HEK293 (cell line): ENCODE results near the gene DSCAM.

Source experiments
- CTCF ChIA-PET: fragments of 350-600 bp; formaldehyde crosslinking; extraction: SDS; loops from one replicate; lab custom pipeline; 2021; ENCODE audit warnings: antibody characterized with exemption; lab: Yijun Ruan, JAX
- POLR2A ChIA-PET: fragments of 300-600 bp; formaldehyde crosslinking; extraction: SDS; loops from one replicate; lab custom pipeline; 2020; ENCODE audit warnings: antibody characterized with exemption, inconsistent platforms; lab: Yijun Ruan, JAX
- H3K27ac ChIP-seq: fragments of 200-500 bp; sonication (Bioruptor generic); 2 replicates; pipeline ENCODE4 v1.5.1; 2014; ENCODE audit warnings: low read depth, low read length, control low read depth, inconsistent platforms; ENCODE audit errors: extremely low read depth
- H3K36me3 ChIP-seq, 2 experiments: fragments of 200-500 bp in 1 of 2; sonication (Bioruptor generic) in 1 of 2; 1 replicate in 1 of 2; 2 replicates in 1 of 2; pipeline ENCODE4 v1.5.1; 2014 to 2017; ENCODE audit warnings: inconsistent platforms in 2 of 2, low read length in 2 of 2; ENCODE audit not compliant: control insufficient read depth in 2 of 2, insufficient read depth in 1 of 2
- H3K4me1 ChIP-seq: fragments of 200-500 bp; sonication (Bioruptor generic); 2 replicates; pipeline ENCODE4 v1.5.1; 2014; ENCODE audit warnings: mild to moderate bottlenecking, low read length, inconsistent platforms; ENCODE audit not compliant: control insufficient read depth, insufficient read depth
- H3K4me3 ChIP-seq: 2 replicates; pipeline ENCODE4 v1.5.1; 2011; ENCODE audit warnings: low read depth, mild to moderate bottlenecking, control low read depth, low read length, moderate library complexity
- H3K9me3 ChIP-seq: fragments of 200-500 bp; sonication (Bioruptor generic); 2 replicates; pipeline ENCODE4 v1.5.1; 2014; ENCODE audit warnings: low read depth, low read length, inconsistent platforms; ENCODE audit not compliant: control insufficient read depth, insufficient read depth
- BCL11A ChIP-seq: fragments of 450-650 bp; formaldehyde crosslinking; IDR thresholded peaks from 2 replicates; pipeline ENCODE4 v1.5.1; 2016; ENCODE audit warnings: low read depth, missing biosample characterization, missing genetic modification characterization
- GLI2 ChIP-seq: fragments of 450-650 bp; formaldehyde crosslinking; IDR thresholded peaks from 2 replicates; pipeline ENCODE4; 2017; ENCODE audit warnings: missing biosample characterization, missing genetic modification characterization, low read depth, borderline replicate concordance
- GLIS1 ChIP-seq: fragments of 450-650 bp; formaldehyde crosslinking; IDR thresholded peaks from 2 replicates; pipeline ENCODE4 v1.5.1; 2016; ENCODE audit warnings: missing biosample characterization, missing genetic modification characterization
- KLF9 ChIP-seq: fragments of 450-650 bp; formaldehyde crosslinking; IDR thresholded peaks from 2 replicates; pipeline ENCODE4 v1.5.1; 2016; ENCODE audit warnings: missing biosample characterization, missing genetic modification characterization, low read depth
- MEIS1 ChIP-seq: sonication (generic); formaldehyde crosslinking; IDR thresholded peaks from 2 replicates; pipeline ENCODE4 v1.8.1; 2022; ENCODE audit warnings: missing genetic modification reagents, mild to moderate bottlenecking, borderline replicate concordance
- SCRT2 ChIP-seq: fragments of 450-650 bp; formaldehyde crosslinking; IDR thresholded peaks from 2 replicates; pipeline ENCODE4 v1.5.1; 2016; ENCODE audit warnings: missing biosample characterization, missing genetic modification characterization
- SP2 ChIP-seq: fragments of 450-650 bp; formaldehyde crosslinking; IDR thresholded peaks from 2 replicates; pipeline ENCODE4 v1.5.1; 2016; ENCODE audit warnings: missing biosample characterization, missing genetic modification characterization
- SP7 ChIP-seq: fragments of 450-650 bp; formaldehyde crosslinking; IDR thresholded peaks from 2 replicates; pipeline ENCODE4 v1.5.1; 2016; ENCODE audit warnings: missing biosample characterization, missing genetic modification characterization
- WT1 ChIP-seq: fragments of 450-650 bp; formaldehyde crosslinking; IDR thresholded peaks from 2 replicates; pipeline ENCODE4 v1.5.1; 2016; ENCODE audit warnings: missing biosample characterization, missing genetic modification characterization
- ZEB2 ChIP-seq: fragments of 450-650 bp; formaldehyde crosslinking; IDR thresholded peaks from 2 replicates; pipeline ENCODE4 v1.5.1; 2016; ENCODE audit warnings: missing biosample characterization, missing genetic modification characterization
- ZNF138 ChIP-seq: fragments of 450-650 bp; formaldehyde crosslinking; IDR thresholded peaks from 2 replicates; pipeline ENCODE4 v1.5.1; 2016; ENCODE audit warnings: missing biosample characterization, missing genetic modification characterization, borderline replicate concordance
- ZNF184 ChIP-seq: fragments of 450-650 bp; IDR thresholded peaks from 2 replicates; pipeline ENCODE4 v1.5.1; 2018; ENCODE audit warnings: missing biosample characterization, mild to moderate bottlenecking, missing genetic modification characterization
- ZNF19 ChIP-seq: fragments of 450-650 bp; formaldehyde crosslinking; IDR thresholded peaks from 2 replicates; pipeline ENCODE4; 2016; ENCODE audit warnings: missing biosample characterization, missing genetic modification characterization, low read depth
- ZNF324 ChIP-seq: fragments of 450-650 bp; formaldehyde crosslinking; IDR thresholded peaks from 2 replicates; pipeline ENCODE4 v1.5.1; 2016; ENCODE audit warnings: missing biosample characterization, missing genetic modification characterization
- ZNF391 ChIP-seq: fragments of 450-650 bp; formaldehyde crosslinking; IDR thresholded peaks from 2 replicates; pipeline ENCODE4 v1.5.1; 2016; ENCODE audit warnings: low read depth, missing biosample characterization, missing genetic modification characterization, borderline replicate concordance
- ZNF404 ChIP-seq: fragments of 450-650 bp; formaldehyde crosslinking; IDR thresholded peaks from 2 replicates; pipeline ENCODE4 v1.5.1; 2017; ENCODE audit warnings: missing biosample characterization, missing genetic modification characterization
- ZNF529 ChIP-seq: fragments of 450-650 bp; formaldehyde crosslinking; IDR thresholded peaks from 2 replicates; pipeline ENCODE4 v1.5.1; 2017; ENCODE audit warnings: missing genetic modification characterization, missing biosample characterization; ENCODE audit not compliant: insufficient replicate concordance
- ZNF654 ChIP-seq: fragments of 450-650 bp; formaldehyde crosslinking; IDR thresholded peaks from 2 replicates; pipeline ENCODE4 v1.5.1; 2016; ENCODE audit warnings: low read depth, missing biosample characterization, missing genetic modification characterization
- ZNF660 ChIP-seq: fragments of 450-650 bp; IDR thresholded peaks from 2 replicates; pipeline ENCODE4 v1.5.1; 2018; ENCODE audit warnings: missing biosample characterization, mild to moderate bottlenecking, missing genetic modification characterization
- TF ChIP-seq, protein P1 (sequence below): fragments of 450-650 bp; formaldehyde crosslinking; IDR thresholded peaks from 2 replicates; pipeline ENCODE4 v1.5.1; 2016; ENCODE audit warnings: missing biosample characterization, missing genetic modification characterization, low read depth
- TF ChIP-seq, protein P2 (sequence below): fragments of 450-650 bp; formaldehyde crosslinking; IDR thresholded peaks from 2 replicates; pipeline ENCODE4 v1.5.1; 2016; ENCODE audit warnings: missing biosample characterization, missing genetic modification characterization
- TF ChIP-seq, protein P3 (sequence below): fragments of 450-650 bp; formaldehyde crosslinking; IDR thresholded peaks from 2 replicates; pipeline ENCODE4 v1.5.1; 2016; ENCODE audit warnings: missing biosample characterization, missing genetic modification characterization
- TF ChIP-seq, protein P4 (sequence below): fragments of 450-650 bp; formaldehyde crosslinking; IDR thresholded peaks from 2 replicates; pipeline ENCODE4 v1.5.1; 2017; ENCODE audit warnings: missing biosample characterization, missing genetic modification characterization
- TF ChIP-seq, protein P5 (sequence below): fragments of 450-650 bp; formaldehyde crosslinking; IDR thresholded peaks from 2 replicates; pipeline ENCODE4 v1.5.1; 2016; ENCODE audit warnings: missing biosample characterization, missing genetic modification characterization

The DSCAM gene

DNA sequence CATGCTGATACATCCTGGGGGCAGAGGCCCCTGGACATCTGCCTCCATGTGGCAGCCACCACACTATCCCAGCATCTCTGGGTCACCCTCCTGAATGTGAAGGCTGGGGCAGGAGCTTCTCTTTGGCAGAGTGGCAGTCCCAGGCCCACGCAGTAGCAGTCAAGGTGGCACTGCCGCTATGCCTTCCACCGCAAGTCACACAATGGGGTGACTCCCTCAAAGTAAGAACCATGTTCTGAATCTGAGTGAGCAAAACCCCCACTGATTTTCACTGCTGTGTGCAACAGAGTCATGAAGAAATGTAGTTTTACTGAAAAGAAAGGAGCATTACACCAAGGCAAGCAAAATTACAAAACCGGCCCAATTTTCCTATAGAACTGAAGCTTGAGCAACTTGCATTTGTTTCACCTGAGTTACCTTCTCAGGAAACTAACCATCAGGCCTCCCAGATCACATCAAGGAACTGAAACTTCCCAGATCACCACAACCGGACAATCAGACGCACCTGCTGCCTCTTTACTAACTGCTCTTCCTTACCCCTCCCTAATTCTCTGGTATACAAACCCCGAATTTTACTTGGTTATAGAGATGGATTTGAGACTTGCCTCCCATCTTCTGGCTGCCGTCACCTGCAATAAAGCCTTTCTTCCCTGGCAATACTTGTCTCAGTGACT is 877.1 kb downstream of the DSCAM start:
- no peak for TF ChIP-seq ZNF404 (tag by site-specific recombination)
- TF ChIP-seq WT1 (tag by site-specific recombination), result no peak
- TF ChIP-seq ZNF654, result no peak
- TF ChIP-seq BCL11A (tag by site-specific recombination), result no peak
- TF ChIP-seq KLF9, result no peak
- no peak for TF ChIP-seq SCRT2 (tag by site-specific recombination)
- TF ChIP-seq, protein P1, sequence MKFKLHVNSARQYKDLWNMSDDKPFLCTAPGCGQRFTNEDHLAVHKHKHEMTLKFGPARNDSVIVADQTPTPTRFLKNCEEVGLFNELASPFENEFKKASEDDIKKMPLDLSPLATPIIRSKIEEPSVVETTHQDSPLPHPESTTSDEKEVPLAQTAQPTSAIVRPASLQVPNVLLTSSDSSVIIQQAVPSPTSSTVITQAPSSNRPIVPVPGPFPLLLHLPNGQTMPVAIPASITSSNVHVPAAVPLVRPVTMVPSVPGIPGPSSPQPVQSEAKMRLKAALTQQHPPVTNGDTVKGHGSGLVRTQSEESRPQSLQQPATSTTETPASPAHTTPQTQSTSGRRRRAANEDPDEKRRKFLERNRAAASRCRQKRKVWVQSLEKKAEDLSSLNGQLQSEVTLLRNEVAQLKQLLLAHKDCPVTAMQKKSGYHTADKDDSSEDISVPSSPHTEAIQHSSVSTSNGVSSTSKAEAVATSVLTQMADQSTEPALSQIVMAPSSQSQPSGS (tag by site-specific recombination), result no peak
- ChIA-PET CTCF (no interaction called here), POLR2A (no interaction called here)
- Histone ChIP-seq H3K4me3 (no peak overlapping the region), H3K4me1 (no peaks in the 10 kb centered on the region), H3K36me3 (no peaks in the 10 kb centered on the region), H3K27ac (no peak overlapping the region), H3K9me3 (no peaks in the 10 kb centered on the region)

DNA sequence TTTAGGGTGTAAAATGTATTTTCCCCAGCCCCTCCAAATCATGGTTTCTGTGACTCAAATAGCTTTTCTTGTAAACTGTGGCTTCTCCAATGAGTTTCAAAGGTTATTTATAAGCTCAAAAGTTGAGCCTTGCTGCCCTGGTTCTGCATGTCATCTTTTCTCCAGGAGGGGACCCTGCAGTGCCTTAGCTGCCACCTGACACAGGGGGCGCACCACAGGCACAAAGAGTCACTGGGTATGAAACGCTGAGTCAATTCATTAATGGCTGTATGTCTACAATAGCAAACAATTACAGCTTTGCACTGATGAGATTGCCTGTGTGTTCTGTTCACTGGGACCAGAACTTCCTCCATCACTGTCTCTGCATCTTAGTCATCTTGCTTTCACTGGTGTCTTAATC is 878.9 kb downstream of the DSCAM start:
- H3K36me3 ChIP-seq, result no peaks in the 10 kb centered on the region
- no peak overlapping the region for H3K27ac ChIP-seq
- CTCF ChIA-PET, result no interaction called here
- no peak overlapping the region for H3K4me3 ChIP-seq
- H3K4me1 ChIP-seq, result no peaks in the 10 kb centered on the region
- POLR2A ChIA-PET, result no interaction called here
- H3K9me3 ChIP-seq, result no peaks in the 10 kb centered on the region
- TF ChIP-seq ZEB2 (no peak), MEIS1 (CRISPR knock-in tag) (no peak), SP2 (tag by site-specific recombination) (no peak), ZNF529 (tag by site-specific recombination) (no peak), ZNF184 (tag by site-specific recombination) (no peak), GLI2 (tag by site-specific recombination) (no peak), GLIS1 (tag by site-specific recombination) (no peak), ZNF19 (tag by site-specific recombination) (no peak), ZNF391 (no peak), ZNF324 (tag by site-specific recombination) (no peak), ZNF138 (no peak), ZNF660 (tag by site-specific recombination) (no peak), SP7 (no peak)
- TF ChIP-seq, protein P2, sequence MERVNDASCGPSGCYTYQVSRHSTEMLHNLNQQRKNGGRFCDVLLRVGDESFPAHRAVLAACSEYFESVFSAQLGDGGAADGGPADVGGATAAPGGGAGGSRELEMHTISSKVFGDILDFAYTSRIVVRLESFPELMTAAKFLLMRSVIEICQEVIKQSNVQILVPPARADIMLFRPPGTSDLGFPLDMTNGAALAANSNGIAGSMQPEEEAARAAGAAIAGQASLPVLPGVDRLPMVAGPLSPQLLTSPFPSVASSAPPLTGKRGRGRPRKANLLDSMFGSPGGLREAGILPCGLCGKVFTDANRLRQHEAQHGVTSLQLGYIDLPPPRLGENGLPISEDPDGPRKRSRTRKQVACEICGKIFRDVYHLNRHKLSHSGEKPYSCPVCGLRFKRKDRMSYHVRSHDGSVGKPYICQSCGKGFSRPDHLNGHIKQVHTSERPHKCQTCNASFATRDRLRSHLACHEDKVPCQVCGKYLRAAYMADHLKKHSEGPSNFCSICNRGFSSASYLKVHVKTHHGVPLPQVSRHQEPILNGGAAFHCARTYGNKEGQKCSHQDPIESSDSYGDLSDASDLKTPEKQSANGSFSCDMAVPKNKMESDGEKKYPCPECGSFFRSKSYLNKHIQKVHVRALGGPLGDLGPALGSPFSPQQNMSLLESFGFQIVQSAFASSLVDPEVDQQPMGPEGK (tag by site-specific recombination), result no peak
- TF ChIP-seq, protein P3, sequence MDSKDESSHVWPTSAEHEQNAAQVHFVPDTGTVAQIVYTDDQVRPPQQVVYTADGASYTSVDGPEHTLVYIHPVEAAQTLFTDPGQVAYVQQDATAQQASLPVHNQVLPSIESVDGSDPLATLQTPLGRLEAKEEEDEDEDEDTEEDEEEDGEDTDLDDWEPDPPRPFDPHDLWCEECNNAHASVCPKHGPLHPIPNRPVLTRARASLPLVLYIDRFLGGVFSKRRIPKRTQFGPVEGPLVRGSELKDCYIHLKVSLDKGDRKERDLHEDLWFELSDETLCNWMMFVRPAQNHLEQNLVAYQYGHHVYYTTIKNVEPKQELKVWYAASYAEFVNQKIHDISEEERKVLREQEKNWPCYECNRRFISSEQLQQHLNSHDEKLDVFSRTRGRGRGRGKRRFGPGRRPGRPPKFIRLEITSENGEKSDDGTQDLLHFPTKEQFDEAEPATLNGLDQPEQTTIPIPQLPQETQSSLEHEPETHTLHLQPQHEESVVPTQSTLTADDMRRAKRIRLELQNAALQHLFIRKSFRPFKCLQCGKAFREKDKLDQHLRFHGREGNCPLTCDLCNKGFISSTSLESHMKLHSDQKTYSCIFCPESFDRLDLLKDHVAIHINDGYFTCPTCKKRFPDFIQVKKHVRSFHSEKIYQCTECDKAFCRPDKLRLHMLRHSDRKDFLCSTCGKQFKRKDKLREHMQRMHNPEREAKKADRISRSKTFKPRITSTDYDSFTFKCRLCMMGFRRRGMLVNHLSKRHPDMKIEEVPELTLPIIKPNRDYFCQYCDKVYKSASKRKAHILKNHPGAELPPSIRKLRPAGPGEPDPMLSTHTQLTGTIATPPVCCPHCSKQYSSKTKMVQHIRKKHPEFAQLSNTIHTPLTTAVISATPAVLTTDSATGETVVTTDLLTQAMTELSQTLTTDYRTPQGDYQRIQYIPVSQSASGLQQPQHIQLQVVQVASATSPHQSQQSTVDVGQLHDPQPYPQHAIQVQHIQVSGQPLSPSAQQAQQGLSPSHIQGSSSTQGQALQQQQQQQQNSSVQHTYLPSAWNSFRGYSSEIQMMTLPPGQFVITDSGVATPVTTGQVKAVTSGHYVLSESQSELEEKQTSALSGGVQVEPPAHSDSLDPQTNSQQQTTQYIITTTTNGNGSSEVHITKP (tag by site-specific recombination), result no peak
- TF ChIP-seq, protein P4, sequence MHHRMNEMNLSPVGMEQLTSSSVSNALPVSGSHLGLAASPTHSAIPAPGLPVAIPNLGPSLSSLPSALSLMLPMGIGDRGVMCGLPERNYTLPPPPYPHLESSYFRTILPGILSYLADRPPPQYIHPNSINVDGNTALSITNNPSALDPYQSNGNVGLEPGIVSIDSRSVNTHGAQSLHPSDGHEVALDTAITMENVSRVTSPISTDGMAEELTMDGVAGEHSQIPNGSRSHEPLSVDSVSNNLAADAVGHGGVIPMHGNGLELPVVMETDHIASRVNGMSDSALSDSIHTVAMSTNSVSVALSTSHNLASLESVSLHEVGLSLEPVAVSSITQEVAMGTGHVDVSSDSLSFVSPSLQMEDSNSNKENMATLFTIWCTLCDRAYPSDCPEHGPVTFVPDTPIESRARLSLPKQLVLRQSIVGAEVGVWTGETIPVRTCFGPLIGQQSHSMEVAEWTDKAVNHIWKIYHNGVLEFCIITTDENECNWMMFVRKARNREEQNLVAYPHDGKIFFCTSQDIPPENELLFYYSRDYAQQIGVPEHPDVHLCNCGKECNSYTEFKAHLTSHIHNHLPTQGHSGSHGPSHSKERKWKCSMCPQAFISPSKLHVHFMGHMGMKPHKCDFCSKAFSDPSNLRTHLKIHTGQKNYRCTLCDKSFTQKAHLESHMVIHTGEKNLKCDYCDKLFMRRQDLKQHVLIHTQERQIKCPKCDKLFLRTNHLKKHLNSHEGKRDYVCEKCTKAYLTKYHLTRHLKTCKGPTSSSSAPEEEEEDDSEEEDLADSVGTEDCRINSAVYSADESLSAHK, result no peak
- TF ChIP-seq, protein P5, sequence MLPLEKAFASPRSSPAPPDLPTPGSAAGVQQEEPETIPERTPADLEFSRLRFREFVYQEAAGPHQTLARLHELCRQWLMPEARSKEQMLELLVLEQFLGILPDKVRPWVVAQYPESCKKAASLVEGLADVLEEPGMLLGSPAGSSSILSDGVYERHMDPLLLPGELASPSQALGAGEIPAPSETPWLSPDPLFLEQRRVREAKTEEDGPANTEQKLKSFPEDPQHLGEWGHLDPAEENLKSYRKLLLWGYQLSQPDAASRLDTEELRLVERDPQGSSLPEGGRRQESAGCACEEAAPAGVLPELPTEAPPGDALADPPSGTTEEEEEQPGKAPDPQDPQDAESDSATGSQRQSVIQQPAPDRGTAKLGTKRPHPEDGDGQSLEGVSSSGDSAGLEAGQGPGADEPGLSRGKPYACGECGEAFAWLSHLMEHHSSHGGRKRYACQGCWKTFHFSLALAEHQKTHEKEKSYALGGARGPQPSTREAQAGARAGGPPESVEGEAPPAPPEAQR, result no peak
